Raji (cell line): ENCODE data around the gene OR52W1.

ENCODE experiments used
- POLR2A ChIP-seq: IDR thresholded peaks from 2 replicates; pipeline ENCODE4 v1.6.1; 2011; ENCODE audit warnings: low read depth, low read length, control low read depth; ENCODE audit not compliant: insufficient read depth

OR52W1 gene

DNA sequence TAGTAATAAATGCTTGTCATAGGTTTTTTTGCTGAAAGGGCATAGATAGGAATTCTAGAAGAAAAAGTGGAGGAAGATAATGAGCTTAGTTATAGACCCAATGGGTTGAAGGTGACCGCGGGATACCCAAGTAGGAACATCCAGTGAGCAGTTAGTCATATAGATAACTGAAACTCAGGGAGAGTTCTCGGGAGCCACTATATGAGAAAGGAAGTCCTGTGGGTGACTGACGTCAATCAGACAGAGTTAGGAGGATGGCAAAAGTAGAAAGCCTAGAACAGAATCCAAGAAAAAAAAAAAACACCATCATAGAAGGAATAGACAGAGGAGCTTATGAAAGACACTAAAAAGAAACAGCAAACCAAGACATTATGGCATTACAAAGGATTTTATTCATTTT is 38.2 kb downstream of the OR52W1 start:
- no peak for TF ChIP-seq POLR2A

DNA sequence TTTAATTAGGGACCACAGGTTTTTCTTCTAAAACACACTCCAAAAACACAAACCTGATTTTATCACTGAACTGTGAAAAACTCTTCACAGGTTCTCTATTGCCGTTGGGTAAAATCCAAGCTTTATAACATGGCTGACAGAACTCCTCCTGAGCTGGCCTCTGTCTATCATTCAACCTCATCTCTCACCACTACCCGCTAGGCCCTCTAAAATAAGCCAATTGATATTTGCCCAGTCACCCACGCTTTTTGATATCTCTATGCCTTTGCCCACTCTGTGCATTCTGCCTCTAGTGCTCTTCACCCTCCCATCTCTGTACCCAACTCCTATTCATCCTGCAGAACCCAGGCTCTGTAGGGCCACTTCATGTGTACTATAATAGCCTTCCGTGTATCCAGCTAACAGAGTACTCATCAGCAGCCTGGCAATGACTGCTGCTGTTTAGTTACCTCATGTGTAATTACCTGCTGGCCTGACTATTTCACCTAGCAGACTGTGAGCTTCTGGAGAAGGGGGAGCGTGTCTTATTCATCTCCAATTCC is 38.8 kb downstream of the OR52W1 start:
- TF ChIP-seq POLR2A, result no peak

DNA sequence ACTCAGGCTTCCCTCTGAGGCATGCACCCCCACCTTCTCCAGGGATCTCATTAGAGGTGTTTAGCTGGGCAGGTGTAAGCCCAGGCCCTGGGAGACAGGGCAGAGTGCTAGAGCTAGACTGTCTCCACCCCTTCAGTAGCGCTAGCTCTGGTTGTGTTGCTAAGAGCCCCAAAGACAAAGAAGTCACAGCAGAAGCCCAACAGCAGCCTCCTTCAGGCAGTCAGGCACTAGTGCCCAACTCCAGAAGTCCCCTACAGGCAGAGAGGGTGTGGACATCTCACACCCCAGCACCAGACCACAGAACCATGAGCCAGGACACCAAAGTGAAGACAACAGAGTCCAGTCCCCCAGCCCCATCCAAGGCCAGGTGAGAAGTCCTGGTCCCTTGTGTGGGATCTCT is 39.9 kb downstream of the OR52W1 start, which contains the start of gene CNGA4:
Gene CNGA4 (plus strand): TSS at position 188 of the 400 bp plus-strand sequence. CDS start 118 bp downstream, at position 306.
- TF ChIP-seq POLR2A, result no peak

DNA sequence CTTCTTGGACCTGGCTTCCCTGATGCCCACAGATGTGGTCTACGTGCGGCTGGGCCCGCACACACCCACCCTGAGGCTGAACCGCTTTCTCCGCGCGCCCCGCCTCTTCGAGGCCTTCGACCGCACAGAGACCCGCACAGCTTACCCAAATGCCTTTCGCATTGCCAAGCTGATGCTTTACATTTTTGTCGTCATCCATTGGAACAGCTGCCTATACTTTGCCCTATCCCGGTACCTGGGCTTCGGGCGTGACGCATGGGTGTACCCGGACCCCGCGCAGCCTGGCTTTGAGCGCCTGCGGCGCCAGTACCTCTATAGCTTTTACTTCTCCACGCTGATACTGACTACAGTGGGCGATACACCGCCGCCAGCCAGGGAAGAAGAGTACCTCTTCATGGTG is 41.1 kb downstream of the OR52W1 start:
- no peak for TF ChIP-seq POLR2A

DNA sequence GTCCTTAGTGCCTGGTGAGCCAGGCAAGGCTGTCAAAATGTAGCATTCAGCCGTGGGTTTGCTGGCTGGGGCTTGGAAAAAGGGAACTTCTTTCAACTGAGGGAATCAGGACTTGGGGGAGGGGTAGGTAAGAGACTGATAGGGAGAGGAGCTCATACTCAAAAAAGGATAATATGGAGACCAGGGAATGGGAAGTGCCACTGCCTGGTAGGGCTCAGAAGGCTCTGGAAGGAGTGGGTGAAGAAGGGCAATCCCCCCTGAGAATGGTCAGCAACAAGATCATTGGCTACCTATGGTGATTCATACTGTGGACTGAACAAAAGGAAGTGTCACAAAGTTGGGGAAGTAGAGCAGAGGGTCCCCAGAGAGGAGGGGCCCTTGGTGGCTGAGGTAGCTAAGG is 41.8 kb downstream of the OR52W1 start:
- no peak for TF ChIP-seq POLR2A

DNA sequence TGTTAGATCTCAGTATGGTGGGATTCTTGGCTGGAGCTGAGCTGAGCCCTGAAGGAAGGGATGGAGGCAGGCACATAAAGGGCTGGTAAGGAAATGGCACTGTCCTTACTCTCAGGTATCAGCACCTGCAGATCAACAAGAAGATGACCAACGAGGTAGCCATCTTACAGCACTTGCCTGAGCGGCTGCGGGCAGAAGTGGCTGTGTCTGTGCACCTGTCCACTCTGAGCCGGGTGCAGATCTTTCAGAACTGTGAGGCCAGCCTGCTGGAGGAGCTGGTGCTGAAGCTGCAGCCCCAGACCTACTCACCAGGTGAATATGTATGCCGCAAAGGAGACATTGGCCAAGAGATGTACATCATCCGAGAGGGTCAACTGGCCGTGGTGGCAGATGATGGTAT is 42.3 kb downstream of the OR52W1 start:
- TF ChIP-seq POLR2A, result no peak

DNA sequence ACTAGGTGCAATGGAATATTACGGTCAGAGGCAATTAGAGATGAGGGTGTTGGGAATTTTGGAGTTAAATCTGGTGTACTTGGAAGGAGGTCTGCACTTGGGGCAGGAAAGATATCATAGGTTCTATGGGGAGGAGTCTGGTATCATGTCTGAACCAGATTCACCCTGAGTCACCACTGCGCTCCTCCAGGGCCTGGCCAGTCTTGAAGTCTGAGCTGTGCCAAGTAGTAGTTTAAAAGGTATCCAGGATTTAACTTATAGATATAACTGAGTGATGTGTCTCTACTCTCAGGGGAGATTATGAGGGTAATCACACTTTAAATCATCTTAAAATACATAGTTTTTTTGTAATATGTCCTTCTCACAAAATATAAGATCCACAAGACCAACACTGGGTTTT is 46.5 kb downstream of the OR52W1 start:
- TF ChIP-seq POLR2A, result no peak

DNA sequence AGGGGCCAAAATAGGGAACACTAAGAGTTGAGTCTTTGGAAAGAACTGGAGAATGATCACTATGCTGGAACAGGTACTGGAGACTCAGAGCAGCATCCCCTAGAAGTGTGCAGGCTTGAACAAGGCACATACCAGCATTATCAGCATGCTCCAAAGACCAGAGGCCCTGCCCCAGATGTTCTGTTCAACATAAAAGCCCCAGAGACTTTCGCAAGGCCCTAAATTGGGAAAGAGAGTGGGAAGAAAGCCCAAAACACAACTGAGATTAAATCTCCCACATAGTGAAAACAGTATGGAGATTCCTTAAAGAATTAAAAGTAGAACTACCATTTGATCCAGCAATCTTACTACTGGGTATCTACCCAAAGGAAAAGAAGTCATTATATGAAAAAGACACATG is 49.2 kb downstream of the OR52W1 start:
- no peak for TF ChIP-seq POLR2A
